Glutamatergic neuron (in vitro differentiated cells): ENCODE data around the gene OTUD7B. TPM values are rescaled to one million over a fixed set of nuclear protein-coding genes. Genes with fewer than 3 reads are reported as not detected.

Experiments
- DNase-seq: peaks from one replicate; pipeline ENCODE4 v3.0.0; 2022
- H3K27ac Mint-ChIP-seq: one replicate; pipeline ENCODE4 v1.8.0; 2020; ENCODE audit warnings: mild to moderate bottlenecking, mixed read lengths, inconsistent platforms; ENCODE audit not compliant: unreplicated experiment
- H3K27me3 Mint-ChIP-seq: one replicate; pipeline ENCODE4 v1.8.0; 2020; ENCODE audit warnings: mild to moderate bottlenecking, moderate library complexity, mixed read lengths, inconsistent platforms; ENCODE audit not compliant: unreplicated experiment
- H3K36me3 Mint-ChIP-seq: one replicate; pipeline ENCODE4 v1.8.0; 2020; ENCODE audit warnings: mild to moderate bottlenecking, mixed read lengths, inconsistent platforms; ENCODE audit not compliant: unreplicated experiment
- H3K4me1 Mint-ChIP-seq: one replicate; pipeline ENCODE4 v1.8.0; 2020; ENCODE audit warnings: mild to moderate bottlenecking, low read depth, mixed read lengths, inconsistent platforms; ENCODE audit not compliant: unreplicated experiment
- H3K4me3 Mint-ChIP-seq: one replicate; pipeline ENCODE4 v1.8.0; 2020; ENCODE audit warnings: mild to moderate bottlenecking, mixed read lengths, inconsistent platforms; ENCODE audit not compliant: unreplicated experiment
- H3K9me3 Mint-ChIP-seq: one replicate; pipeline ENCODE4 v1.8.0; 2020; ENCODE audit warnings: mild to moderate bottlenecking, moderate library complexity, mixed read lengths, inconsistent platforms; ENCODE audit not compliant: unreplicated experiment
- total RNA-seq: library from RNA; stranded (reverse); fragmentation: NEBNext Ultra II Directional; extraction: Animal tissue kit (Norgen Biotek cat#: 25700); gene quantifications from one replicate; pipeline ENCODE4 v1.2.1, GENCODE V29; 2021; ENCODE audit not compliant: unreplicated experiment
- TF ChIP-seq, protein P1 (sequence below): fragments of 200-600 bp; sonication (generic); IDR thresholded peaks from one replicate; pipeline ENCODE4 v1.5.0; 2021; ENCODE audit not compliant: partially characterized antibody, unreplicated experiment

Gene OTUD7B
- total RNA-seq, 1 donor from 2014 or later, result 15.4 TPM

DNA sequence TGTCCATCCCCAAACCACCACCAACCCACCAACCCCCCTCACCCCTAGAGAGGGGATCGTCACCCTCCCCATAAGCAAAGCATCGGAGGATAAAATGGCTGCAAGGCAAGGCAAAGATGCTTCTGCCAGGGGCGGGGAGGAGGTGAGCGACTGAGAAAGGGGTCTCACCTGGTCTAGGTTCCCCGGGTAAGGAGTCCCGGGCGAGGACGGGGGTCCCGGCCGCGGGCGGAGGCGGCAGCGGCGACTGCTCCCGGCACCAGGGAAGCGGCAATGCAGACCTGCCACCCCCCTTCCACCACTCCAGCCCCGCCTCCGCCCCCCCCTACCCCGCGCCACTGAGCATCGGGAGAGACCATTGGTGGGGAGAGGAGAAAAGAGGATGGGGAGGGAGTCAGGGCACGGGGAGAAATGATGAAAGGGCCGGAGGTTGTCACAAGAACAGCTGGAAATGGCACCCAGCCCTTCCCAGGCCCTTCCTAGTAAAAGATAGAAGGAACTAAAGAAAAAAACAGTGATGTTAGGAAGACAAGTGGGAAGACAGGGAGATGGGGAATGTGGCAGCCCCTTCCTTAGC, 92.9 kb downstream of the OTUD7B start, which contains the start of gene SV2A:
TSS of gene SV2A (minus strand) at position 274 of the 574 bp plus-strand sequence. CDS start 4,004 bp downstream, outside the sequence.
- Mint-ChIP-seq H3K36me3 (peaks cover 4% of the 10 kb centered on the region), H3K4me1 (peaks cover 6% of the 10 kb centered on the region), H3K9me3 (peaks cover 2% of the 10 kb centered on the region), H3K27ac (no peak within 1 kb of the TSS), H3K27me3 (peaks cover 8% of the 10 kb centered on the region), H3K4me3 (peak within 1 kb of the TSS; percentile 79)
- TF ChIP-seq, protein P1, sequence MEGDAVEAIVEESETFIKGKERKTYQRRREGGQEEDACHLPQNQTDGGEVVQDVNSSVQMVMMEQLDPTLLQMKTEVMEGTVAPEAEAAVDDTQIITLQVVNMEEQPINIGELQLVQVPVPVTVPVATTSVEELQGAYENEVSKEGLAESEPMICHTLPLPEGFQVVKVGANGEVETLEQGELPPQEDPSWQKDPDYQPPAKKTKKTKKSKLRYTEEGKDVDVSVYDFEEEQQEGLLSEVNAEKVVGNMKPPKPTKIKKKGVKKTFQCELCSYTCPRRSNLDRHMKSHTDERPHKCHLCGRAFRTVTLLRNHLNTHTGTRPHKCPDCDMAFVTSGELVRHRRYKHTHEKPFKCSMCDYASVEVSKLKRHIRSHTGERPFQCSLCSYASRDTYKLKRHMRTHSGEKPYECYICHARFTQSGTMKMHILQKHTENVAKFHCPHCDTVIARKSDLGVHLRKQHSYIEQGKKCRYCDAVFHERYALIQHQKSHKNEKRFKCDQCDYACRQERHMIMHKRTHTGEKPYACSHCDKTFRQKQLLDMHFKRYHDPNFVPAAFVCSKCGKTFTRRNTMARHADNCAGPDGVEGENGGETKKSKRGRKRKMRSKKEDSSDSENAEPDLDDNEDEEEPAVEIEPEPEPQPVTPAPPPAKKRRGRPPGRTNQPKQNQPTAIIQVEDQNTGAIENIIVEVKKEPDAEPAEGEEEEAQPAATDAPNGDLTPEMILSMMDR, result no peak
- DNase-seq, result peak; percentile 61

DNA sequence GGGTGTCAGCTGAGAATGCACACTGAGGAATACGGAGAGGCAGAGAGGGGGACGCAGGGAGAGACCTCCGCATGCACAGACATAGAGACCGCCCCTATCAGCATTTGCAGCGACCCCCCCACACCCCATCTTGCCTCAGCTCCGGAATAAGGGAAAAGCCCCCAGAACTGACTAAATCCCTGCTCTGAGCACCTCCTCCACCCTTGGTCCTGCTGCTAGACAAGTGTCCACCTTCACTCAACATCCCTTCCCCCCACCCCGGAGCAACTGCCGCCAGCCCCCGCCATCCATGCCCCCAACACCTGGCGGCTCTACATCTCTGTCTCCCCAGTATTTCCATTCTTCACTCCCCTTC, 93.7 kb downstream of the OTUD7B start:
- Mint-ChIP-seq H3K36me3 (peaks cover 4% of the 10 kb centered on the region), H3K9me3 (peaks cover 2% of the 10 kb centered on the region), H3K4me3 (peak overlapping the region; percentile 79), H3K4me1 (peaks cover 6% of the 10 kb centered on the region), H3K27me3 (peaks cover 8% of the 10 kb centered on the region), H3K27ac (no peak overlapping the region)
- TF ChIP-seq, protein P1, result no peak
- DNase-seq, result no peak

DNA sequence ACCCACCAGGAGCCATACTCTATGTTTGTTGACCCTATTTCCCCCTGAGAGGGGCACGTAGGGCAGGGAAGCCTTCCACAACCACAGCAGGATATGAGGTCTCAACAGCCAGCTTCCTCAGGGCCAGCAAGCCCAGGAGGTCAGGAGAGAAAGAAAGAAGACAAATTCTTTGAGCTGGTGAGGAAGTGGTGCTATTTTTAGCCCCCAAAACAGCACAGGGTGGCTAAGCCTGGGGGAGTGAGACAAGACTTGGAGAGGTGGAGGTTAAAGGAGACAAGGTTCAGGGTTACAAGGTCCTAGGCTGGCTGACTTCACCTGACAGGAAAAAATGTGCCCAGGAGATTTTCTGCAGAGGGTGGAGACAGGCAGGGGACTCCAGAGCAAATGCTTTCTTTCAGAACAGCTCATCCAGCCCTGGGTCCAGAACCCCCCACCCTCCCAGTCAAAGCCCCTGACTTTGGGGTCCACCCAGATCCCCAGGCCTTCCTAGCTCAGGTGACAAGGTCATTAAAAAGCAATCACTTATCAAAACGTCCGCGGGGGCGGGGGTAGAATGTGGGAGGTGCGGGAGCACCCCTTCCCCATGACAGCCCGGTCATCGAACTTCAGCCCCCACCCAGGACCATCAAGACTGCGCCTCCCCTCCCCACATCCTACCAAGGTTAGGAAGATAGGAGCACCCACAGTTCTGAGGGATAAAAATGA, 94.2 kb downstream of the OTUD7B start:
- Mint-ChIP-seq H3K27me3 (peaks cover 8% of the 10 kb centered on the region), H3K4me1 (peaks cover 6% of the 10 kb centered on the region), H3K4me3 (peak overlapping the region; percentile 79), H3K27ac (no peak overlapping the region), H3K36me3 (peaks cover 9% of the 10 kb centered on the region), H3K9me3 (peaks cover 4% of the 10 kb centered on the region)
- no peak for DNase-seq
- TF ChIP-seq, protein P1, result no peak

DNA sequence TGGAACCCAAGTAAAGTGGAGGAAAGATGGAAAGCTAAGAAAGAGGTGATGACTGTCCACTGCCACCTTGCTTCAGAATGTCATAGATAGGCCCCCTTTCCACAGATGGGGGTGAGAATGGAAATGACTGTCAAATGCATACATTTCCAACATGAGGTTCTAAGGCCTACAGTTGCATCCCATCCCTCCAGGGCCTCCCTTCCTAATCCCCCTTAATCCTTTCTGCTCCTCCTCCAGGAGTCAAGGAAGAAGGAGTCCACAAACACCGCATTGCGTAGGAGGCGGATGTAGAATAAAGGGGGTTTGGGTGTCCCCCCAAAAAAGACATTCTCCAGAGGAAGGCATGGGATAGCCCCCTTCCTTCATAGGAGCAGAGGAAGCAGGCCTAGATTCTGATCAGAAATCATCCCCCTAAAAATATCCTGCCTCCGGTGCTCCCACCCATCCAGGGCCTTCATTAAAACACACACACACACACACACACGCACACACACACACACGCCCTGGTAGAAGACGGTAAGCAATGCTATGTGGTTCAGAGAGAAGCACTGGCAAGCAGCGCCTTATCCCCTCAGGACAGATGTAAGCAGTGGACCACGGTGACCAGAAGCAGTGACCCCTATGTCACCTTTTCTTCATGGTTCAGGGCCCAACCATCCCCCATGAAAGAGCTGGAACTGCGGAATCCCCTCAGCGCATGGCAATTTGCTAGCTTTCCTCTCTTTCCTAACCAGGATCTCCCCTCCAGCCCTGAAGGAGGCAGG, 94.9 kb downstream of the OTUD7B start:
- Mint-ChIP-seq H3K27me3 (peaks cover 8% of the 10 kb centered on the region), H3K27ac (no peak overlapping the region), H3K4me1 (peaks cover 6% of the 10 kb centered on the region), H3K9me3 (peaks cover 4% of the 10 kb centered on the region), H3K36me3 (peaks cover 11% of the 10 kb centered on the region), H3K4me3 (peak overlapping the region; percentile 79)
- DNase-seq, result no peak
- TF ChIP-seq, protein P1, result no peak
